ENCODE measurements around the gene VWA5B1.

- no peak for TF ChIP-seq POLR2AphosphoS5 (IDR thresholded peaks at IDR 0.05)
- TF ChIP-seq, protein P1, sequence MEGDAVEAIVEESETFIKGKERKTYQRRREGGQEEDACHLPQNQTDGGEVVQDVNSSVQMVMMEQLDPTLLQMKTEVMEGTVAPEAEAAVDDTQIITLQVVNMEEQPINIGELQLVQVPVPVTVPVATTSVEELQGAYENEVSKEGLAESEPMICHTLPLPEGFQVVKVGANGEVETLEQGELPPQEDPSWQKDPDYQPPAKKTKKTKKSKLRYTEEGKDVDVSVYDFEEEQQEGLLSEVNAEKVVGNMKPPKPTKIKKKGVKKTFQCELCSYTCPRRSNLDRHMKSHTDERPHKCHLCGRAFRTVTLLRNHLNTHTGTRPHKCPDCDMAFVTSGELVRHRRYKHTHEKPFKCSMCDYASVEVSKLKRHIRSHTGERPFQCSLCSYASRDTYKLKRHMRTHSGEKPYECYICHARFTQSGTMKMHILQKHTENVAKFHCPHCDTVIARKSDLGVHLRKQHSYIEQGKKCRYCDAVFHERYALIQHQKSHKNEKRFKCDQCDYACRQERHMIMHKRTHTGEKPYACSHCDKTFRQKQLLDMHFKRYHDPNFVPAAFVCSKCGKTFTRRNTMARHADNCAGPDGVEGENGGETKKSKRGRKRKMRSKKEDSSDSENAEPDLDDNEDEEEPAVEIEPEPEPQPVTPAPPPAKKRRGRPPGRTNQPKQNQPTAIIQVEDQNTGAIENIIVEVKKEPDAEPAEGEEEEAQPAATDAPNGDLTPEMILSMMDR (IDR thresholded peaks at IDR 0.05): no peak
Measured at GRCh38 chr1:20365421-20366055, 74.9 kb downstream of the VWA5B1 start.

Data from prostate gland (tissue), 2 donors.